Activated CD4-positive, alpha-beta memory T cell treated with anti-CD3 and anti-CD28 coated beads, Interleukin-2, amount 10 ng/mL, durations not matched to agents 7 days and 5 days (primary cell): Measurements from ENCODE around the gene SLC2A6. TPM values are rescaled to one million over a fixed set of nuclear protein-coding genes. Genes with fewer than 3 reads are reported as not detected.

Source experiments
- CTCF ChIA-PET: fragments of 350-600 bp; sonication (Branson Sonifier 250); formaldehyde crosslinking; loops from one replicate; lab custom pipeline; 2021; ENCODE audit warnings: antibody characterized with exemption, inconsistent platforms; lab: Charles Lee
- POLR2A ChIA-PET: fragments of 350-600 bp; sonication (Branson Sonifier 250); formaldehyde crosslinking; loops from one replicate; lab custom pipeline; 2021; ENCODE audit warnings: antibody characterized with exemption; lab: Charles Lee
- DNase-seq: peaks from one replicate; pipeline ENCODE4 v3.0.0-alpha.2; 2020
- H3K27ac Mint-ChIP-seq: one replicate; pipeline ENCODE4 v1.8.0; 2021; ENCODE audit warnings: mild to moderate bottlenecking, mixed read lengths
- H3K27me3 Mint-ChIP-seq: one replicate; pipeline ENCODE4 v1.8.0; 2021; ENCODE audit warnings: mixed read lengths
- H3K36me3 Mint-ChIP-seq: one replicate; pipeline ENCODE4 v1.8.0; 2021; ENCODE audit warnings: low read depth, mixed read lengths
- H3K4me1 Mint-ChIP-seq: one replicate; pipeline ENCODE4 v1.8.0; 2021; ENCODE audit warnings: mixed read lengths
- H3K4me3 Mint-ChIP-seq: one replicate; pipeline ENCODE4 v1.8.0; 2021; ENCODE audit warnings: mild to moderate bottlenecking, mixed read lengths
- H3K9me3 Mint-ChIP-seq: one replicate; pipeline ENCODE4 v1.8.0; 2021; ENCODE audit warnings: mixed read lengths
- total RNA-seq, 2 experiments: library from RNA; stranded (reverse); gene quantifications; one replicate each; pipeline ENCODE4 v1.2.3, GENCODE V29; 2021

SLC2A6 gene
- total RNA-seq, 2 experiments from 2014 or later = 1.2 to 2.0 TPM

DNA sequence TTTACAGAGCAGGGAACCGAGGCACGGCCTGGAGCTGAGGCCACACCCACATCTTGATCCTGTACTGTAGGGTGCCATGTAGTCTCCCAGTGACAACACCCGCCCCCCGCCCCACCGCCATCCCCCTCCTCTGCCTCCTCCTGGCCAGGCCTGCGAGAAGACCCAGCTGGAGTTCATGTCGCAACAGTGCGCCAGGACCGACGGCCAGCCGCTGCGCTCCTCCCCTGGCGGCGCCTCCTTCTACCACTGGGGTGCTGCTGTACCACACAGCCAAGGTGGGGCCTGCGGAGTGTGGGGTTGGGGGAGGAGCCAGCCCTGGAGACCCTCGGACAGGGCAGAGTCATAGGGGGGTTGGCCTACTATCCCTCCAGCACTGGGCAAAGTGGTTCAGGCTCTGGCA, 42.2 kb downstream of the SLC2A6 start:
- Mint-ChIP-seq H3K4me3 (no peak overlapping the region), H3K9me3 (no peaks in the 10 kb centered on the region), H3K27ac (no peak overlapping the region), H3K27me3 (no peaks in the 10 kb centered on the region), H3K4me1 (no peaks in the 10 kb centered on the region), H3K36me3 (no peaks in the 10 kb centered on the region)
- ChIA-PET POLR2A (no interaction called here), CTCF (no interaction called here)
- no peak for DNase-seq

GRCh38 chr9:133433351-133433843, 45.5 kb downstream of the SLC2A6 start:
- H3K36me3 Mint-ChIP-seq = no peaks in the 10 kb centered on the region
- no peaks in the 10 kb centered on the region for H3K9me3 Mint-ChIP-seq
- CTCF ChIA-PET = no interaction called here
- no peak overlapping the region for H3K27ac Mint-ChIP-seq
- POLR2A ChIA-PET = no interaction called here
- no peaks in the 10 kb centered on the region for H3K4me1 Mint-ChIP-seq
- peaks cover 5% of the 10 kb centered on the region for H3K27me3 Mint-ChIP-seq
- DNase-seq = no peak
- no peak overlapping the region for H3K4me3 Mint-ChIP-seq

DNA sequence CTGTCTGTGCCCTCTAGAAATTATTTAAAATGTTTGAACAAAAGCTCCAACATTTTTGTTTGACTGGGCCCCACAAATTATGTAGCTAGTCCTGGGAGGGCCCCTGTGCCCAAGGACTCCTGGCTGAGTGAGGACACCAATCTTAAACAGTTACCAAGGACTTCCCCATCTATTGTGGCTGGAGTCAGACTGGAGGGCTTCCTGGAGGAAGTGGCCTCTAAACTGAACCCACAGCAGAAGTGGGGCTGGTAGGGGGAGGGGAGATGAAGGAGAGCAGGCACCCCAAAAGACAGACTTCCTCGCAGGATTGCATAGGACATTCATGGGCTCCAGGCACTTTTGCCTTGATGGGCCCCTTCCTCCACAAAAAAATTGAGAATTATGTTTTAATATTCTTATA, 48.7 kb downstream of the SLC2A6 start:
- Mint-ChIP-seq H3K27me3 (peaks cover 19% of the 10 kb centered on the region), H3K4me1 (peaks cover 2% of the 10 kb centered on the region), H3K36me3 (no peaks in the 10 kb centered on the region), H3K4me3 (no peak overlapping the region), H3K27ac (no peak overlapping the region), H3K9me3 (no peaks in the 10 kb centered on the region)
- ChIA-PET CTCF (no interaction called here), POLR2A (no interaction called here)
- no peak for DNase-seq

DNA sequence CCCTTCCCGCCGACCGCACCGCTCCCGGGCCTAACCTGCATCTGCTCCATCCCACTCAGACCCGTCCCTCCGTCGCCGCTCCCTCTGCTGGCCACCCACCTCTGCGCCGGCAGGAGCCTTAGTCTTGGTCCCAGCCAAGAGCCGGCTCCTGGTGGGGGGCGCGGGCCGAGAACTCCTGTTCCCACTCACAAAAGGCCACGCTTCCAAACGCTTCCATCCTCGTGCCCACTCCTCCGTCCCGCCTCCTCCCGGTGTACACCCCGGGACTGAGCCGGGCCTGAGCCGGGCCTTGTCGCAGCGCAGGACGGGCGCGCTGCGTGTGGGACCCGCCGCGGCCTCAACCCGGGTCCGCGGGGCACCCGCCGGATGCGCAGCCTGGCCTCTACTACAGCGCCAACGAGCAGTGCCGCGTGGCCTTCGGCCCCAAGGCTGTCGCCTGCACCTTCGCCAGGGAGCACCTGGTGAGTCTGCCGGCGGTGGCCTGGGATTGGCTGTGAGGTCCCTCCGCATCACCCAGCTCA, 49.2 kb downstream of the SLC2A6 start:
- Mint-ChIP-seq H3K27me3 (peaks cover 19% of the 10 kb centered on the region), H3K9me3 (no peaks in the 10 kb centered on the region), H3K4me1 (peaks cover 2% of the 10 kb centered on the region), H3K4me3 (no peak overlapping the region), H3K27ac (no peak overlapping the region), H3K36me3 (no peaks in the 10 kb centered on the region)
- CTCF ChIA-PET = no interaction called here
- POLR2A ChIA-PET = no interaction called here
- no peak for DNase-seq

DNA sequence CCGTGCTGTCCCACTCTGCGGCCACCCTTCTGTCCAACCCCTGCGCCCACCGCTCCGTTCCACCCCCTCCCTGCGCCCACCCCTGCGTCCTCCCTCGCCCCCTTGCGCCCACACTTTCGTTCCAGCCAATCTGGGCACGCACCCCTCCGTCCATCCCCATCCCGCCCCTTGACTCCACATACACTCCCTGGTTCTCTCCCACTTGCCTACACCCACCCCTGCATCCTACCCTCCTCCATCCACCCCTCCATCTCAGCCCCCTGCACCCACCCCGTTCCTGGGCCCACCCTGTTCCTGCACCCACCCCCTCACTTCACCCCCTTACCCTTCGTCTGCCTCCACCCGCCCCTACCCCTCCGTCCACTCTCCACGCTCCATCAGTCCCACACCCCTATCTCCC, 49.7 kb downstream of the SLC2A6 start:
- Mint-ChIP-seq H3K36me3 (no peaks in the 10 kb centered on the region), H3K4me1 (peaks cover 2% of the 10 kb centered on the region), H3K4me3 (no peak overlapping the region), H3K27me3 (peaks cover 19% of the 10 kb centered on the region), H3K27ac (no peak overlapping the region), H3K9me3 (no peaks in the 10 kb centered on the region)
- ChIA-PET POLR2A (no interaction called here), CTCF (no interaction called here)
- no peak for DNase-seq

DNA sequence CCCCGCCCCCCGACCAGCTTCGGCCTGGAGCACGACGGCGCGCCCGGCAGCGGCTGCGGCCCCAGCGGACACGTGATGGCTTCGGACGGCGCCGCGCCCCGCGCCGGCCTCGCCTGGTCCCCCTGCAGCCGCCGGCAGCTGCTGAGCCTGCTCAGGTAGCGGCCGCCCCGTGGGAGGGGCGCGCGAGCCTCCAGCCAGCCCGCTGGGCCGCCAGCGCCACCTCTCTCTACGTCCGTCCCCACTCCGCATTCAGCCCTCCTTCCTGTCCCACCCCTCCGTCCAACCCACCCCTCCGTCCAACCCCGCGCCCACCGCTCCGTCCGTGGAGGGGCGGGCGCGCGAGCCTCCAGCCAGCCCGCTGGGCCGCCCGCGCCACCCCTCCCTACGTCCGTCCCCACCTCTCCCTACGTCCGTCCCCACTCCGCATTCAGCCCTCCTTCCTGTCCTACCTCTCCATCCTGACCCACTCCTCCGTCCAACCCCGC, 50.2 kb downstream of the SLC2A6 start:
- CTCF ChIA-PET = no interaction called here
- no peak overlapping the region for H3K4me3 Mint-ChIP-seq

GRCh38 chr9:133427658-133428348, 51.1 kb downstream of the SLC2A6 start:
- Mint-ChIP-seq H3K9me3 (no peaks in the 10 kb centered on the region), H3K4me3 (no peak overlapping the region), H3K36me3 (no peaks in the 10 kb centered on the region), H3K27ac (no peak overlapping the region), H3K4me1 (peaks cover 2% of the 10 kb centered on the region), H3K27me3 (peaks cover 19% of the 10 kb centered on the region)
- POLR2A ChIA-PET = interaction anchor here (1.0 kb wide), 1 partner anchor 72 kb away, joined by 3 read pairs; no protein-coding TSS in a partner anchor
- CTCF ChIA-PET = no interaction called here
- DNase-seq = no peak

More for the DNA sequence above, 50.2 kb downstream of the SLC2A6 start:
- DNase-seq = no peak
- Mint-ChIP-seq H3K4me1 (peaks cover 2% of the 10 kb centered on the region), H3K27me3 (peaks cover 19% of the 10 kb centered on the region), H3K9me3 (no peaks in the 10 kb centered on the region), H3K27ac (no peak overlapping the region), H3K36me3 (no peaks in the 10 kb centered on the region)
- POLR2A ChIA-PET = interaction anchor here (1.0 kb wide), 1 partner anchor 73 kb away, joined by 3 read pairs; no protein-coding TSS in a partner anchor

DNA sequence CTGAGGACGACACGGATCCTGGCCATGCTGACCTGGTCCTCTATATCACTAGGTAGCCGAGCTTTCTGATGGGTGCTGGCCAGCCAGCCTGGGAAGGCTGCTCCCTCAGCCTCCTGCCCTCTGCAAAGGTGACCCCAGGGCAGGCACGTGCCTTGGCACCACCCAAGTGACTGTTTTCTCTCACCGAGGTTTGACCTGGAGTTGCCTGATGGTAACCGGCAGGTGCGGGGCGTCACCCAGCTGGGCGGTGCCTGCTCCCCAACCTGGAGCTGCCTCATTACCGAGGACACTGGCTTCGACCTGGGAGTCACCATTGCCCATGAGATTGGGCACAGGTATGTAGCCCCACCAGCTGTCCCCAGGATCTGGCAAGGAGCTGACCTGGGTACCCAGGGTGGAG, 52.9 kb downstream of the SLC2A6 start:
- Mint-ChIP-seq H3K4me1 (peaks cover 11% of the 10 kb centered on the region), H3K36me3 (no peaks in the 10 kb centered on the region), H3K27me3 (peaks cover 19% of the 10 kb centered on the region), H3K4me3 (no peak overlapping the region), H3K9me3 (no peaks in the 10 kb centered on the region), H3K27ac (no peak overlapping the region)
- ChIA-PET POLR2A (no interaction called here), CTCF (no interaction called here)
- DNase-seq = no peak

GRCh38 chr9:133425049-133425632, 53.8 kb downstream of the SLC2A6 start:
- peaks cover 16% of the 10 kb centered on the region for H3K27me3 Mint-ChIP-seq
- H3K4me3 Mint-ChIP-seq = no peak overlapping the region
- no peaks in the 10 kb centered on the region for H3K36me3 Mint-ChIP-seq
- H3K27ac Mint-ChIP-seq = no peak overlapping the region
- ChIA-PET CTCF (no interaction called here), POLR2A (no interaction called here)
- DNase-seq = no peak
- peaks cover 16% of the 10 kb centered on the region for H3K4me1 Mint-ChIP-seq
- H3K9me3 Mint-ChIP-seq = no peaks in the 10 kb centered on the region

GRCh38 chr9:133424187-133424586, 54.7 kb downstream of the SLC2A6 start:
- Mint-ChIP-seq H3K9me3 (no peaks in the 10 kb centered on the region), H3K36me3 (no peaks in the 10 kb centered on the region), H3K4me3 (no peak overlapping the region), H3K27me3 (peaks cover 14% of the 10 kb centered on the region), H3K27ac (no peak overlapping the region), H3K4me1 (peaks cover 19% of the 10 kb centered on the region)
- no peak for DNase-seq
- ChIA-PET CTCF (no interaction called here), POLR2A (no interaction called here)

DNA sequence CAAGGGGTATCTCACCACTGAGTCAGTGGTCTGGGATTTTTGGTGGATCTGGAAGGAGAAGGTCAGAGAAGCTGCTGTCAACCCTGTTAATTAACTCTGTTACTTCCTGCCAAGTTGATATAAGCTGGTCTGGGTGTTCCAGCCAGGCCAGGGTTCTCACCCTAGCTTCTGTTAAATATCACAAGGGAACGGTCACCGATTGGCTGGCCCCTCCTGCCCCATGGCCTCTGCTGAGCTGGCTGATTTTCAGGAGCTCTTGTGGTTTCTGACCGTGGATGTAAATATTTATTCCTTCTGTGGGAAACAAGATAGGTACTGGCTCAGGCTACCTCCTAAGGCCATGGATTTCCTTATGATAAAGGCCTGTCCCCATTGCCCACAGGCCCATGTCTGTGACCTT, 55.7 kb downstream of the SLC2A6 start:
- peaks cover 27% of the 10 kb centered on the region for H3K4me1 Mint-ChIP-seq
- H3K4me3 Mint-ChIP-seq = no peak overlapping the region
- peaks cover 14% of the 10 kb centered on the region for H3K27me3 Mint-ChIP-seq
- ChIA-PET POLR2A (no interaction called here), CTCF (no interaction called here)
- no peaks in the 10 kb centered on the region for H3K36me3 Mint-ChIP-seq
- DNase-seq = no peak
- H3K9me3 Mint-ChIP-seq = no peaks in the 10 kb centered on the region
- no peak overlapping the region for H3K27ac Mint-ChIP-seq

- H3K4me3 Mint-ChIP-seq = no peak within 1 kb of the TSS
- no peaks in the 10 kb centered on the region for H3K36me3 Mint-ChIP-seq
- ChIA-PET CTCF (no interaction called here), POLR2A (no interaction called here)
- H3K4me1 Mint-ChIP-seq = peaks cover 32% of the 10 kb centered on the region
- H3K27ac Mint-ChIP-seq = peak within 1 kb of the TSS; percentile 40
- peaks cover under 1% of the 10 kb centered on the region for H3K27me3 Mint-ChIP-seq
- no peaks in the 10 kb centered on the region for H3K9me3 Mint-ChIP-seq
- DNase-seq = peak; percentile 35
Measured at GRCh38 chr9:133421615-133422542, 57.0 kb downstream of the SLC2A6 start, which contains the start of gene ADAMTS13. TSS of gene ADAMTS13 (plus strand) at chr9:133422367. CDS start at chr9:133422444, 77 bp downstream.
